ENCODE data around the gene RSBN1L.
"Not testable (repeated sequence)": the region's sequence is repeated elsewhere in the genome, so short reads cannot be mapped to it uniquely, and the experiment has no call there.

Gene RSBN1L

DNA sequence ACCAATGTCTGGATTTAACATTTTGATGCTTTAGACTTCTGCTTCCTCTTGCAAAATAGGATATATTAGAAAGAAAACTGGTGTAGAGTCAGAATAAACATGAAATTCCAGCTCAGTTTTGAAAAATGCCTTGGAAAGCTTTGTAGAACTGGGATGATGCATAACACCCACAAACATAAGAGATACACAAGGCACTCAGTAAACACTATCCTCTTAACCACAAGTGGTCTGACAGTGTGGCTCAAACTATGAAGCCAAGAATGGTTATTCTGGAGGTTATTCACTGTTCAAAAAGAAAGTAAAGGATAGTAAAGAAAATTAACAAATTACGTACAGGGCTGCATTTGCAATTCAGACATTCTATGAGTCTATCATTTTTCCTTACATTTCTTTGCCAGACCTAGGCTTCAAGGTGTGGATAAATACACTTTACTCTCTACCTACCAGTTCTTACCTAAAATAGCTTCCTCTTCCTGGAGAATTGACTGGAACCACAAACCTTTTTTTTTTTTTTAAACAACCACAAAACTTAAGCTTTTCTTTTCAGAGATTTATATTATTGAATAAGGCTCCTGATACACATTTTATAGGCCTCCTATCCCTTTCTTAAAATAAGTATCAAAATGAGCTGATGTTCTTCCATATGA, 9.0 kb upstream of the RSBN1L start:
- DNase-seq: no peak

DNA sequence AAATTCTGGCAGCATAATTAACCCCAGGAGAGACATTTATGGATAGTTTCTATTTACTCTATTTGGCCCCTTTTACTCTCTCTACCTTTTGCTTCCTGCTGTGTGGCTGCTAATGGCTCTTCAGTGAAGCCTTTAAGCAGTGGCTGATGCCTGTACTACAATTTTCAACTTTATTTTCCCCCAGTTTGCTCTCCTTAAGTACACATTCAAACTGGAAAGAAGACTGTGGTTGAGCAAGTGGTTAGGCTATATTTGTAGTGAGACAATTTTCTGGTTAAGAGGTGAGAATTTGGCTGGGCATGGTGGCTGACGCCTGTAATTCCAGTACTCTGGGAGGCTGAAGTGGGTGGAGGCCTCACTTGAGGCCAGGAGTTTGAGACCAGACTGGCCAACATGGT, 8.5 kb upstream of the RSBN1L start:
- no peak for DNase-seq

DNA sequence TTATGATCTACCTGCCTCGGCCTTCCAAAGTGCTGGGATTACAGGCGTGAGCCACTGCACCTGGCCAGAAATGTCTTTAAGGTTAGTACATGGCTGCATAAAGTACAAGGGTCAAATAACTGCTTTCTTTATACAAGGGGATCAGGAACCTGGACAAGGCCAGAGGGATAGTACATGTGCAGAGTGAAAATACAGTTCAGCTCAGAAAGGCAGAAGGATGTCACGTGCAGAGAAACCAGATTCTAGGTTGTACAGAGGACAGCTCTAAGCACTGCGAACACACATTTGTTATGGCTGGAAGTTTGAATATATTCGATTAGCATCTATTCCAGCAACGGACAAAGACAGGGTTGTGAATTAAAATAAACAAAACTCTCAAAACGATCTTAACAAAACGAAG, 6.0 kb upstream of the RSBN1L start:
- no peak for DNase-seq

DNA sequence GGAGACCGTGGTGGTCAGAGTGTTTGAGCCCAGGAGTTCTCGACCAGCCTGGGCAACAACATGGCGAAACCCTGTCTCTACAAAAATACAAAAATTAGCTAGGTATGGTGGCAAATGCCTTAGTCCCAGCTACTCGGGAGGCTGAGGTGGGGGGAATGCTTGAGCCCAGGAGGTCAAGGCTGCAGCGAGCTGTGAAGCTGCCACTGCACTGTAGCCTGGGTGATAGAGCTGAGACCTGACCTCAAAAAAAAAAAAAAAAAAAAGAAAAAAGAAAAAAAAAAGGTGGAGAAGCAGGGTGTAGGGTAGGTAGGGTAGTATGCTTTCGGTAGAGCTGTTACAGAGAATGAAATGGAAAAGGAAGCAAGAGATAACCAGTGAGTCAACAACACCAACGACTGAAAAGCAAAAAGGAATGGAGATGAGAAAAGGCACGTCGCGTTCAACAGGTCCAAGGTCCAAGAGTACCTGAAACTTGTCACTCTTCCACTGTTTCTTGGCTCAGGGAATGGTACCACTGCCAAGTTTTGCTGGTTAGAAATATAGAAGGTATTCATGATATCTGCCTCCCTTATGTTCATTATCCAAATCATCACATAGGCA, 4.3 kb upstream of the RSBN1L start:
- DNase-seq: no peak

DNA sequence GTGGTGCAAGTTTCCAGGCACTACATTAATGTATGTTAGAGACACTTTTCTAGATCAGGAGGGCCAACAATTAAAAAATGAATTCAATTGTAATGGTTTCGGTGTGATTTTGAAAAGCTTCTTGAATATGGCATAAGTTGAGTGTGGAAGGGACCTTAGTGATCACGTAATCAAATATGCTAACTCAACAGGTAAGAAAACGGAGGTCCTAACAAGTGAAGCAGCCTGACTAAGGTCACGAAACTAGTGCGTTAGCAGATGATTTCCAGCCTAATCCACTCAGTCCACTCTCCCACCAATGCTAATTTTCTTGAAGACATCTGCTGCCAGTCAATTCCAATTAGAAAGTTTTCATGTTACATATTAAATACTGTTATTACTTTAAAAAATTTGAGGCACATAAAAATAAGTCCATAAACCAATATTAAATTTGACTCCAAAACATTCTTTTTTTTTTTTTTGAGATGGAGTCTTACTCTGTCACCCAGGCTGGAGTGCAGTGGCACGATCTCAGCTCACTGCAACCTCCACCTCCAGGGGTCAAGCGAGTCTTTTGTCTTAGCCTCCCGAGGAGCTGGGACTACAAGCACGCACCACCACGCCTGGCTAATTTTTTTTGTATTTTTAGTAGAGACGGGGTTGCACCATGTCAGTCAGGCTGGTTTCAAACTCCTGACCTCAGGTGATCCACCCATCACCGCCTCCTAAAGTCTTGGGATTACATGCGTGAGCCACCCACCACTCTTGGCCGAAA, 2.3 kb upstream of the RSBN1L start:
- no peak for DNase-seq

DNA sequence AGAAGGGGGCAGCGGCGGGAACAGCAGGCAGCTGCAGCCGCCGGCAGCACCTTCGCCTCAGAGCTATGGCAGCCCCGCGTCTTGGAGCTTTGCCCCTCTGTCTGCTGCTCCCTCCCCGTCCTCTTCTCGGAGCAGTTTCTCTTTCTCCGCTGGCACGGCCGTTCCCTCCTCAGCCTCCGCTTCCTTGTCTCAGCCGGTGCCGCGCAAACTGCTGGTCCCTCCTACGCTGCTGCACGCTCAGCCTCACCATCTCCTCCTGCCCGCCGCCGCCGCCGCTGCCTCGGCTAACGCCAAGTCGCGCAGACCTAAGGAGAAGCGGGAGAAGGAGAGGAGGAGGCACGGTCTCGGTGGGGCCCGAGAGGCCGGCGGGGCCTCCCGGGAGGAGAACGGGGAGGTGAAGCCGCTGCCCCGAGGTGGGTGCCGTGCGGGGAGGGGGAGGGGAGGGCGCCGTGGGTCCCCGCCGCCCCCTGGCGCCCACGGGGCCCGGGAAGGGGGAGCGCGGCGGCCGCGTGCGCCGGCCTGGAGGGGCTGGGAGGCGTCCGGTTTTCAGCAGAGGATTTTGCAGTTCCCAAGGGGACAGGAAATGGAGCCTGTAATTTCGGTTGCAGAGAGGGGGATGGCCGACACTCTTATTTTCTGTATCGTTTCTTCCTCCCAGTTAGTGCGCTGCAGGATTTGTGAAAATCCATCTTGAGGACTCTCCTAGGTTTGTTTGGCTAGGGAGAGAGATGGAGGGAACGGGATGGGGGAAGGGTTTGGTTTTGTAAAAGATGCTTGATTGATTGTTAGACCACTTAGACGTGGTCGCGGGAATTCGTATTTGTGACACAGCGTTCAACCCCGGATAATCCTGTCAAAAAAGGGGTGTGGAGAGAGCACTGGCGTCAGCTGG, 630 bp downstream of the RSBN1L start:
- peak in 53 of 56 donors; percentile 30 to 89 (median 68) for DNase-seq

DNA sequence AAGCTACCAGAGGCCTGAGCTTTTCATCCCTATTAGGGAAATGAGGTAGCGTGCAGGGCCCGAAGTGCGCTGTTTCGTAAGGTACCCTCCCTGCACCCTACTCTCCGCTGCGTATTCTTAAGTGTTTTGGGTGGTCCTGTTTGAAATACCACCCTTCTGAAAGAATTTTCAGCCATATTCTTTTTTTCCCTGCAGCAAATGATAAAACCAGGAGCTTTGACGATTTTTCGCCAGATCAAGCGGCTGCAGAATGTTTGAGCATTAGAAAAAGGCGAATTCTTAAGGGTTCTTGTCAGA, 1.2 kb downstream of the RSBN1L start:
- DNase-seq: peak in 7 of 56 donors; percentile 18 to 55 (median 41)

DNA sequence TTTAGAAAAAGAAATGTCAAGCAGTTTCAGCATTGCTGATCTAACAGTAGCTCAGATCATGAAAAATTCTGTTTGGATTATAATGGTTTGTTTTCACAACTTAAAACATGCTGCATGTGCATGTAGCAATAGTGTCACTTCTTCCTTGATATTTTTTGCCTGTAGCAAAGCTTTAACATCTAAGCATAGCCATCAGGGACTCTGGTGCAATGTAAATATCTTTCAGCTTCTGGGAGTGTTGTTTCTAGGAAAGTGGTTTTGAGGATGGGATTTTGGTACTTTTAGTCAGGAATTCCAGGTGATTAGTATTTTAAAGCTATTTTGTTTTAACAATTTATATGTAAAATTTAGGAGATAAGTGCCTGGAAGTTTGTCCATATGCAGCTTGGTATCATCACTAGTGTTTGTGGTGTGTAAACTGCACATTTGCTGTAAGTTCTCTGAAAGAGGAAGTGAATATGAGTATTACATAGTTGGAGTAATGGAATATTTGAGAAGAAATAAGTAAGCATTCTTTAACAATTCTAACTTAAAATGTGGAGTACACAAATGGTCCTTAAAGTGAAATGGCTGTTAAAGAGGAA, 1.9 kb downstream of the RSBN1L start:
- no peak for DNase-seq

DNA sequence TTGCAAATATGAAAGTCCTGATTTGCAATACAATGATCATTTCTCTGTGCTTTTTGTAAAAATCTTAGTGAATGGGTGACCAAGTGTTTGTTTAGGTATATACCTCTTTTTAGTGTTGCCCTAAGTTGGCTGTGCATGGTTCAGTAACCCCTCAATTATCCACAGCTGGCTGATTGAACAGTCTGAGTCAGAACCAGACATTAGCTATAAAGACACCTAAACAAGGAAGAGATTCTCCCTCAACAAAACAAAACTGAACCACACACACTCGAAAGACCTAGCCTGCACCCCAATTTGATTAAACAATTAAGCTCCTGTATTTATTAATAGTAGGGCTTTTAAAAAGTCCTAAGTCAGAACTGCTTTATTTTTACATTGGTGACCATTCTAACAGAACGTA, 2.8 kb downstream of the RSBN1L start:
- no peak for DNase-seq

DNA sequence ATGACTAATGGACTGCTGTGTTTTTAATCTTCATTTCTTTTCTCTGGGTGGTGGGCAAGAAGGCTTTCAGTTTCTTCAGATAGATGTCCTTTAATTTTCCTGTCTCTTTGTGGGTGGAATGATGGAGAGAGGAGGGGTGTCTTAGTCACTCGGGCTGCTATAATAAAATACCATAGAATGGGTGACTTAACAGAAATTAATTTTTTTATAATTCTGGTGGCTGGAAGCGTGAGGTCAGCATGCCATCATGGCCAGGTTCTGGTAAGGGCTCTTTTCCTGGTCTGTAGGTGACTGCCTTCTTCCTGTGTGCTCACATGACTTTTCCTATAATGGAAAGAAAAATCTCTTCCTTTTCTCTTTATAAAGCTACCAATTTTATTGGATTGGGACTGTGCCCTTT, 6.3 kb downstream of the RSBN1L start:
- no peak for DNase-seq

DNA sequence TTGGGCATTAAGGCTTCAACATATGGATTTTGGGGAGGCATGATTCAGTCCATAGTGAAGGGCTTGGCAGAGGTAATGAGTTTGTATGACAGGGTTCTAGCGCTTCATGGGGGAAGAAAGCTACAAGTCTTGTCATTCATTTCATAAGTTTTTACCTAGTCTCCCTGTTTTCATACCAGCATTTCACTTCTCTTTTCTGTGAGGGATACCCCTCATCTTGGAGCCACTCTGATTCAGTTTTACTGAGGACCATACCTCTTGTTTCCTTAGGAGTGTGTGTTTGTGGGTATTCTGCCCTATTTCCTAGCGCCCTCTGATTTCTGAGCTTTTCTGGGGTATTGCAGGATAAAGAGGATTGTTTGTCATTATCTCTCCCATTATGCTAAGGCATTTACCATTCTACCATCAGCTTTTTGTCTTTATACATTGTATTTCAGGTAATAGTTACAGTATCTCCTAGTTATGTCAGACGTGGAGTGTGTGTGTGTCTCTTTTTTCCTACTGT, 6.8 kb downstream of the RSBN1L start:
- DNase-seq: no peak

DNA sequence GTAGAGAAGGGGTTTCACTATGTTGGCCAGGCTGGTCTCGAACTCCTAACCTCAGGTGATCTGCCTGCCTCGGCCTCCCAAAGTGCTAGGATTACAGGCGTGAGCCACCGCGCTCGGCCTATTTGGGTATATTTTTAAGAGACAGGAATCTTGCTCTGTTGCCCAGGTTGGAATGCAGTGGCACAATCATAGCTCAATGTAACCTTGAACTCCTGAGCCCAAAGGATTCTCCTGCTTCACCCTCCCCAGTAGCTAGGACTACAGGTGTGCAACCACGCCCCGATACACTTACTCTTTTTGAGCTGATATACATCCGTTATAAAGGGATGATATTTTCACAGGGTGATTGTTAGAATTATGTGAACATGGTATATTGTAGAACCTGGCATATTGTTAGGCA, 7.4 kb downstream of the RSBN1L start:
- not testable (repeated sequence) for DNase-seq

DNA sequence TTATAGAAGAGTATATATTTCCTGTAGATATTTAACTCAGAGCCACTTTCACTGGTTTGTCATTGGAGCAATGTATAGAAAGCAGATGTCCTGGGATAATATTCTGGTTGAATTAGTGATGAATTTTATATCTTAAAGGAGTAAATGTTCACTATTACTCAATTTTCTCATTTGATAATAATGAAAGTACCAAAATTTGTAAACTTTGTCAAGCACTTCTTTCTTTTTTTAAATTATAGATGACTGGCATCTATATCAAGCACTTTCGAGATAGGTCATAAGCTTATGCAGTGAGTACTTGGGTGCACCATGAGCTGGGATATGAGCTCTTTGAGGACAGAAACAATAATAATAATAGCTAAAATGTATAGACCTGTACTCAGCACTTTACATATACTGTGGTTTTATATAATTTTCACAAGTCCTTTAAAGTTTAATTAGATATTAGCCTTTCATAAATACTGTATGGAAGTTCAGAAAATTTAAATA, 11.3 kb downstream of the RSBN1L start:
- DNase-seq: no peak

DNA sequence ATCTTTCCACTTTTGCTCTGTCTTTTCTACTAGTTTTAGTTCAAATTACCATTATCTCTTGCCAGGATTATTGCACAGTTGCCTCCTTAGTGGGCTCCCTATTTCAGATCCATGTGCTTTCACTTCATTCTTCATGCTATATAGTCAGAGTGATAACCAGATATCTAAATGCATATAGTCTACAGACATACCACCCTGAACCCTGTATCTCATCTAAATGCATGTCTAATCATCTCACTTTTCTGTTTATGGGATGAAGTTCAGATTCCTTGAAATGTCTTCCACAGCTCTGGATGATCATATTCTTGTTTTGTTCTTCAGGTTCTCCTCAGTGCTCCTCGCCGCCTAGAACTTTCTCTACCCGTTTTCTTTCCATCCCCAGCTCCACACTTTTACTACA, 13.8 kb downstream of the RSBN1L start:
- DNase-seq: no peak

DNA sequence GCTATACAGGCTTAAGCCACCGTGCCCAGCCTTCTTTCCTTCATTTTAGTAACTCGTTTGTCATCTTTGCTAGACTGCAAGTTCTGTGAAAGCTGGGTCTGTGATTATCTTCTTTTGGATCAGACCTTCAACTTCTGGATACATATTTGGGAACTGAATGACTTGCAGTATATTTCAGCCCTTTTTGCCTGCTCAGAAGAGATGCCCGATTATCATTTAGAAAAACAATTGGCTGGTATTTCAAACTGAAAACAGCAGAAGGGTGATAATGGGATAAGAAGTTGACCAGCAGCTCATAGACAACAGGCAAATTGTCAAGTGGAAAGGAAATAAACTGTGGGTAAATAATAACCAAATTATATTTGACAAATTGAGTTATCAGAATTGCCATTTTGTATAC, 14.6 kb downstream of the RSBN1L start:
- DNase-seq: no peak

DNA sequence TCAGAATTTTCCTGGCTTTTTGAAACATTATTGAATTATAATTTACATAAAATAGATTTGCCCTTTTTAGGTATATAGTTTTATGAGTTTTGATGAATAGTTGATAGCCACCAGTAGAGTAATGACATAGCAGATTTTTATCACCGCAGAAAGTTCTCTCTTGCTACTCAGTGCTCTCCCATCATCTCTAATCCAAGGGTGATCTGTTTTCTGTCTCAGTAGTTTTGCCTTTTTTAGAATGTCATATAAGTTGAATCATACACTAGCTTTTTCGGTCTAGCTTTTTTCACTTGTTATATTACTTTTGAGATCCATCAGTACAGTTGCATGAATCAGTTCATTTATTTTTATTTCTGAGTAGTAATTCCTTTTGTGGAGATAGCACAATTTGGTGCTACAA, 17.9 kb downstream of the RSBN1L start:
- no peak for DNase-seq

DNA sequence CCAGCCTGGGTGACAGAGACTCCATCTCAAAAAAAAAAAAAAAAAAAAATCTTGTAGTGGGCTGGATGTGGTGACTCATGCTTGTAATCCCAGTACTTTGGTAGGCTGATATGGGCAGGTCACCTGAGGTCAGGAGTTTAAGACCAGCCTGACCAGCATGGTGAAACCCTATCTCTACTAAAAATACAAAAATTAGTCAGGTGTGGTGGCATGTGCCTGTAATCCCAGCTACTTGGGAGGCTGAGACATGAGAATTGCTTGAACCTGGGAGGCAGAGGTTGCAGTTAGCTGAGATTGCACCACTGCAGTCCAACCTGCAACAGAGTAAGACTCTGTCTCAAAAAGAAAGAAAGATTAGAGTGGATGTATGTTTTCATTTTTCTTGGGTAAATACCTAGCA, 18.7 kb downstream of the RSBN1L start:
- not testable (repeated sequence) for DNase-seq

DNA sequence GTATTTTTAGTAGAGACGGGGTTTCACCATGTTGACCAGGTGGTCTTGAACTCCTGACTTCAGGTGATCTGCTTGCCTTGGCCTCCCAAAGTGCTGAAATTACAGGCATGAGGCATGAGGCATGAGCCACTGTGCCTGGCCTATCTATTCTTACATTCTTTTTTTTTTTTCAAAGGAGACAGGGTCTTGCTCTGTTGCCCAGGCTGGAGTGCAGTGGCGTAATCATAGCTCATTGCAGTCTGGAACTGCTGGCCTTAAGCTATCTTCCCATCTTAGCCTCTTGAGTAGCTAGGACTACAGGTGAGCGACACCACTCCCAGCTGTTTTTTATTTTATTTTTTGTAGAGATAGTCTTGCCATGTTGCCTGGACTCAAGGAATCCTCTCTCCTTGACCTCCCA, 20.5 kb downstream of the RSBN1L start:
- no peak for DNase-seq

DNA sequence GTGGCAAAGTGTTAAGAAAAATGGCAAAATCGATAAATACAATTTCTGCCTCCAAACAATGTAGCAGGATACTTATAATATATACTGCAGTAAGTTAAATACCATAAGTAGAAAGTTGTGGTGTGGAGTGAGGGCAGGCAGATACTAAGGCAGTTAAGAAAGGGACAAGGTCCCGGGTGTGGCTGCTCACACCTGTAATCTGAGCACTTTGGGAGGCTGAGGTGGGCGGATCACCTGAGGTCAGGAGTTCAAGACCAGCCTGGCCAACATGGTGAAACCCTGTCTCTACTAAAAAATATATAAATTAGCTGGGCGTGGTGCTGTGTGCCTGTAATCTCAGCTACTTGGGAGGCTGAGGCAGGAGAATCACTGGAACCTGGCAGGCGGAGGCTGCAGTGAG, 21.3 kb downstream of the RSBN1L start:
- DNase-seq: not testable (repeated sequence)

DNA sequence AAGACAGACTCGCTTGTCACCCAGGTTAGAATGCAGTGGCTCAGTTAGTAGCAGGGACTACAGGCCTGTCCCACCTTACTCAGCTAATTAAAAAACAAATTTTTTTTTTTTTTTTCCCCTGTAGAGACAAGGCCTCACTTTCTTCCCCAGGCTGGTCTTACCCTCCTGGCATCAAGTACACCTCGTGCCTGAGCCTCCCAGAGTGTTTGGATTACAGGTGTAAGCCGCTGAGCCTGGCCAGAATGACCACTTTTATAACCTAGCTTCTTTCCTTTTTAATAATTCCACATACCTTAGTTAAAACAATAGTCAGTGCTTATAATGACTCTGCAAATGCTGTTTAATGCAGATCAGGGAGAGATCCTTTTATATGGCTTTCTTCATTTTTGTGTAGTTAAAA, 31.3 kb downstream of the RSBN1L start:
- DNase-seq: no peak
